Hypothalamus (tissue), 51 donors: ENCODE measurements around the gene SMARCAL1.

ENCODE experiments used
- DNase-seq, 51 donors: peaks; one replicate each; lab custom pipeline; 2025; lab: John Stamatoyannopoulos, UW

Gene SMARCAL1

GRCh38 chr2:216520112-216520511, 107.8 kb downstream of the SMARCAL1 start:
- no peak for DNase-seq

DNA sequence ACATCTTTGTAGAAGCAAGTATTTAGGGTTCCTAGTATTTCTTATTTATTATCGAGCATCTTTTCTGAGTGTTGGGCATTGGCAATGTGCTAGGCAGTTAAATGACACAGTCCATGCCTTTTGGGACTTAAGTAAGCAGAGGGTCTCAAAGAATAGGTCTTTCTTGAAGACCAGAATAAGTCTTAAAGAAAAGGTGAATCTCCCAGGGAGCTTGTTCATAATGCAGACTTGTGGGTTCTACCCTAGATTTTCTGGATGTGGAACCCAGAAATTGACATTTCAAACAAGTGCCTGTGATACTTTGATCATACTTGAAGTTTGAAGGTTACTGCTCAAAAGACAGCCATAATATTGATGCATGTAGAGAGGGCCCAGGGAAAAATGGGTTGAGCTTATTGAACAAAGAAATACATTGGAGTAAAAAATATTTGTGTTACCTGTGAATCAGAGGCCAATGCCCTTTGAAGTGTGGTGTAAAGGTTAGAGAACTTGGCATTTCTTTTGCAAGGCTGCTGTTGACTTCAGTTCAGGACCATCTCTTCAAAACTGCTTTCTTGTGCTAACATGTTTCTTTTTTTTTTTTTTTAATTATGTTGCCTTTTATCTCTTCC, 110.7 kb downstream of the SMARCAL1 start:
- no peak for DNase-seq

- DNase-seq, result no peak
Measured at GRCh38 chr2:216525972-216526371, 113.7 kb downstream of the SMARCAL1 start.

DNA sequence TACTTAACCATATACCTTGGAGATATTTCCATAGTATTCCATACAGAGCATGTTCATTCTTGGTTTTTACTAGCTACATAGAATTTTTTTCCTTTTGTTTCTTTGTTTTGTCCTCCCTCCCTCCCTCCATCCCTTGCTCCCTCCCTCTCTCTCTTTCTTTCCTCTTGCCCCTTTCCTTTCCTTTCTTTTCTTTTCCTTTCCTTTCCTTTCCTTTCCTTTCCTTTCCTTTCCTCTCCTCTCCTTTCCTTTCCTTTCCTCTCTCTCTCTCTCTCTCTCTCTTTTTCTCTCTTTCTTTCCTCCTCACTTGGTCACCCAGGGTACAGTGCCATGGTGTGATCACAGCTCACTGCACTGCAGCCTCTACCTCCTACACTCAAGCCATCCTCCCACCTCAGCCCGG, 114.7 kb downstream of the SMARCAL1 start:
- DNase-seq, result no peak

DNA sequence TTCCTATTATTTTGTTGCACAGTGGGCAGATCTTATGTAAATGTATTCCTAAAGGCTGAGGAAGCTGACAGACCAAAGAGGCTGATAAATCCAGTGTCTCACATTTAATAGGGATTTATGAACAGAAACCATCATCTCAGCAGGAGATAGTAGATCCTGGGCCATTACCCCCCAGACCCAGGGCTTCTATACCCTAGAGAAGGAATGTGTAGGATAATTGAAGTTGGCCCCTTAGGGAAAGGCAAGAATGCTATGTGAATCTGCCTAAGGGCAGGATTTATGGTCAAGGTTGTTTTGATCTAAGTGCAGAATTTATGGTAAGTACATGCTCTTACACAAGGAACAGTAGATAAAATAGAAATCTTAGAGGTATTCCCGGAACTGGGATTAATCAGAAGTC, 115.3 kb downstream of the SMARCAL1 start:
- no peak for DNase-seq

- DNase-seq, result no peak
Measured at GRCh38 chr2:216532562-216532961, 120.3 kb downstream of the SMARCAL1 start.
